HCT116 (cell line): Measurements from ENCODE around the gene CTTNBP2. TPM values are rescaled to one million over a fixed set of nuclear protein-coding genes. Genes with fewer than 3 reads are reported as not detected.

Experiments
- ATAC-seq: fragments of 200-7000 bp; cut with Tn5 transposase; 2 replicates; pipeline ENCODE4 v1.9.1; 2020; ENCODE audit warnings: mild to moderate bottlenecking, moderate library complexity
- BruUV-seq: library from RNA; stranded (reverse); fragments of 400-500 nt; replicated peaks from 2 replicates; lab custom pipeline; 2021; lab: Mats Ljungman, UMichigan
- CTCF ChIA-PET: fragments of 300-600 bp; sonication (Branson Sonifier 250); formaldehyde crosslinking; loops from one replicate; lab custom pipeline; 2021; ENCODE audit warnings: antibody characterized with exemption; lab: Charles Lee
- POLR2A ChIA-PET: fragments of 300-600, 350-600 bp; sonication (Branson Sonifier 250); formaldehyde crosslinking; loops from one replicate; lab custom pipeline; 2021; ENCODE audit warnings: antibody characterized with exemption; lab: Charles Lee
- RAD21 ChIA-PET, 2 experiments: fragments of 300-600 bp; sonication (Branson Sonifier 250); formaldehyde crosslinking; loops; one replicate each; lab custom pipeline; 2023; ENCODE audit warnings: low total read pairs in 2 of 2; ENCODE audit not compliant: uncharacterized antibody in 2 of 2, unreplicated experiment in 2 of 2, low non-redundant PET in 1 of 2; lab: Charles Lee
- DNase-seq: peaks from one replicate; pipeline ENCODE4 v3.0.0-alpha.2; 2010; ENCODE audit warnings: low read depth, low spot score
- H2AFZ ChIP-seq: fragments of 200-600 bp; shearing (Covaris generic), sonication (generic); 2 replicates; pipeline ENCODE4 v1.6.1; 2017; ENCODE audit warnings: low read depth, mixed run types, mixed read lengths, antibody characterized with exemption, low read length; ENCODE audit not compliant: poor library complexity, severe bottlenecking
- H3K27ac ChIP-seq: 2 replicates; pipeline ENCODE4 v1.5.1; 2012; ENCODE audit warnings: low read depth, low read length
- H3K27me3 ChIP-seq: fragments of 200-600 bp; sonication (generic); 2 replicates; pipeline ENCODE4 v1.6.1; 2016; ENCODE audit warnings: mixed run types, low read length, mixed read lengths; ENCODE audit not compliant: insufficient read depth
- H3K36me3 ChIP-seq, 2 experiments: fragments of 200-500 bp in 1 of 2; fragments of 200-600 bp in 1 of 2; sonication (Bioruptor generic) in 1 of 2; sonication (generic) in 1 of 2; 2 replicates each; pipeline versions ENCODE4 v1.5.1 to v1.6.1; 2014 to 2016; ENCODE audit warnings: low read length in 2 of 2, inconsistent platforms in 1 of 2, mixed read lengths in 1 of 2, mixed run types in 1 of 2; ENCODE audit not compliant: insufficient read depth in 2 of 2, control insufficient read depth in 1 of 2
- H3K4me1 ChIP-seq, 2 experiments: fragments of 200-600 bp in 1 of 2; sonication (generic) in 1 of 2; 2 replicates each; pipeline versions ENCODE4 v1.5.1 to v1.6.1; 2012 to 2017; ENCODE audit warnings: low read length in 2 of 2, inconsistent platforms in 1 of 2, mild to moderate bottlenecking in 1 of 2, mixed read lengths in 1 of 2, mixed run types in 1 of 2, moderate library complexity in 1 of 2; ENCODE audit not compliant: insufficient read depth in 2 of 2, control insufficient read depth in 1 of 2
- H3K4me2 ChIP-seq: fragments of 200-600 bp; sonication (generic); 2 replicates; pipeline ENCODE4 v1.6.1; 2017; ENCODE audit warnings: mixed run types, low read length, mixed read lengths
- H3K4me3 ChIP-seq, 2 experiments: fragments of 200-600 bp in 1 of 2; sonication (generic) in 1 of 2; replicated peaks in 1 of 2; 2 replicates each; pipeline ENCODE4 v1.5.1; 2011 to 2016; ENCODE audit warnings: low read length in 2 of 2, control low read depth in 1 of 2, low read depth in 1 of 2, mild to moderate bottlenecking in 1 of 2, mixed read lengths in 1 of 2, mixed run types in 1 of 2
- H3K79me2 ChIP-seq: fragments of 200-600 bp; sonication (generic); 2 replicates; pipeline ENCODE4 v1.6.1; 2017; ENCODE audit warnings: mild to moderate bottlenecking, mixed run types, low read length, moderate library complexity, mixed read lengths; ENCODE audit not compliant: insufficient read depth
- H3K9ac ChIP-seq: fragments of 200-600 bp; sonication (generic); 2 replicates; pipeline ENCODE4 v1.6.1; 2016; ENCODE audit warnings: low read length, mixed read lengths
- H3K9me2 ChIP-seq: fragments of 200-600 bp; sonication (generic), shearing (Covaris generic); 2 replicates; pipeline ENCODE4 v1.6.1; 2017; ENCODE audit warnings: mixed run types, mild to moderate bottlenecking, moderate library complexity; ENCODE audit not compliant: insufficient read depth
- H3K9me3 ChIP-seq, 2 experiments: fragments of 200-500 bp in 1 of 2; fragments of 200-600 bp in 1 of 2; sonication (Bioruptor generic) in 1 of 2; sonication (generic) in 1 of 2; 2 replicates each; pipeline ENCODE4 v1.6.1; 2014 to 2017; ENCODE audit warnings: low read length in 2 of 2, mixed read lengths in 2 of 2, inconsistent platforms in 1 of 2, low read depth in 1 of 2, mild to moderate bottlenecking in 1 of 2, mixed run types in 1 of 2, moderate library complexity in 1 of 2; ENCODE audit not compliant: control insufficient read depth in 1 of 2, insufficient read depth in 1 of 2
- H4K20me1 ChIP-seq: fragments of 200-600 bp; sonication (generic), shearing (Covaris generic); 2 replicates; pipeline ENCODE4 v1.6.1; 2017; ENCODE audit warnings: mixed run types, mild to moderate bottlenecking, moderate library complexity; ENCODE audit not compliant: insufficient read depth
- CTCF ChIP-seq, 3 experiments: fragments of 200-600 bp in 1 of 3; sonication (generic) in 1 of 3; IDR thresholded peaks in 2 of 3; conservative IDR thresholded peaks in 1 of 3; 2 replicates each; pipeline ENCODE4 v1.5.1; 2012 to 2017; ENCODE audit warnings: low read depth in 2 of 3, low read length in 2 of 3, antibody characterized with exemption in 1 of 3, borderline replicate concordance in 1 of 3, control low read depth in 1 of 3, mild to moderate bottlenecking in 1 of 3, mixed read lengths in 1 of 3, mixed run types in 1 of 3, moderate library complexity in 1 of 3; ENCODE audit not compliant: insufficient read depth in 1 of 3
- ELF1 ChIP-seq: IDR thresholded peaks from 2 replicates; pipeline ENCODE4 v1.6.1; 2012; ENCODE audit warnings: low read depth, borderline replicate concordance
- JUND ChIP-seq: IDR thresholded peaks from 2 replicates; pipeline ENCODE4 v1.6.1; 2012
- POLR2AphosphoS5 ChIP-seq: IDR thresholded peaks from 2 replicates; pipeline ENCODE4 v1.6.1; 2011; ENCODE audit warnings: mild to moderate bottlenecking, low read depth, low read length, moderate library complexity
- SIN3A ChIP-seq: IDR thresholded peaks from 2 replicates; pipeline ENCODE4 v1.6.1; 2012; ENCODE audit warnings: low read depth
- TCF7L2 ChIP-seq: IDR thresholded peaks from 2 replicates; pipeline ENCODE4 v1.7.0; 2011; ENCODE audit warnings: borderline replicate concordance, inconsistent platforms; ENCODE audit not compliant: insufficient read depth, insufficient read length; ENCODE audit errors: extremely low read depth
- ZBTB33 ChIP-seq: IDR thresholded peaks from 2 replicates; pipeline ENCODE4 v1.6.1; 2011; ENCODE audit warnings: mild to moderate bottlenecking, low read length, moderate library complexity; ENCODE audit not compliant: insufficient replicate concordance; ENCODE audit errors: extremely low read depth
- ZFX ChIP-seq: fragments of 450-650 bp; IDR thresholded peaks from 2 replicates; pipeline ENCODE4 v1.6.1; 2017
- intact Hi-C: fragments of 100-400 bp; cut with micrococcal nuclease; formaldehyde crosslinking; loops from 2 replicates; pipeline ENCODE4 v1.10.0; 2022
- total RNA-seq: library from RNA; stranded (reverse); gene quantifications from one replicate; pipeline ENCODE4 v1.2.1, GENCODE V29; 2021; ENCODE audit not compliant: unreplicated experiment

Gene CTTNBP2
- total RNA-seq, 1 experiment from 2014 or later, result 5.4 TPM

GRCh38 chr7:117724898-117725297, 148.3 kb downstream of the CTTNBP2 start:
- H3K9me3 ChIP-seq, result no peaks in the 10 kb centered on the region
- no peak for DNase-seq
- H3K27me3 ChIP-seq, result no peaks in the 10 kb centered on the region
- no peak overlapping the region for H2AFZ ChIP-seq
- H3K4me2 ChIP-seq, result no peak overlapping the region
- no peak overlapping the region for H3K27ac ChIP-seq
- ChIA-PET POLR2A (no interaction called here), RAD21 (no interaction called here), CTCF (no interaction called here)
- no peak overlapping the region for H3K4me3 ChIP-seq
- TF ChIP-seq ZFX (no peak), ZBTB33 (no peak), SIN3A (no peak), CTCF (IDR thresholded peaks at IDR 0.05 in 2 of 3, conservative IDR thresholded peaks at IDR 0.05 in 1 of 3; ENCODE audit: borderline replicate concordance in 1 of 3, insufficient read depth in 1 of 3, low read depth in 2 of 3, low read length in 2 of 3) (no peak), TCF7L2 (no peak), ELF1 (no peak), JUND (no peak), POLR2AphosphoS5 (no peak)
- no peaks in the 10 kb centered on the region for H3K79me2 ChIP-seq
- no peaks in the 10 kb centered on the region for H3K4me1 ChIP-seq
- no peak for ATAC-seq
- no peaks in the 10 kb centered on the region for H4K20me1 ChIP-seq
- BruUV-seq, result no TSS peak
- no peaks in the 10 kb centered on the region for H3K9me2 ChIP-seq
- intact Hi-C loops, result no loop called here
- no peaks in the 10 kb centered on the region for H3K36me3 ChIP-seq
- H3K9ac ChIP-seq, result no peak overlapping the region
